Right atrium auricular region (tissue), 2 donors: ENCODE data around the gene MCRIP1. TPM values are rescaled to one million over a fixed set of nuclear protein-coding genes. Genes with fewer than 3 reads are reported as not detected.

Experiments
- DNase-seq: peaks from one replicate; pipeline ENCODE4 v3.0.0-alpha.2; 2019; ENCODE audit warnings: low spot score
- H3K27ac ChIP-seq, 2 donors: fragments of 200-600 bp; sonication (generic); 1 replicate in 1 of 2; 2 replicates in 1 of 2; pipeline ENCODE4 v1.5.1; 2016 to 2019
- H3K27me3 ChIP-seq, 2 donors: fragments of 200-600 bp; sonication (generic); one replicate each; pipeline versions ENCODE4 v1.5.1 to v1.6.0; 2017 to 2019
- H3K36me3 ChIP-seq: fragments of 200-600 bp; sonication (generic); one replicate; pipeline ENCODE4 v1.5.1; 2016
- H3K4me1 ChIP-seq, 2 donors: fragments of 200-600 bp; sonication (generic); one replicate each; pipeline versions ENCODE4 v1.5.1 to v1.6.0; 2017 to 2019
- H3K4me3 ChIP-seq, 2 donors: fragments of 200-600 bp; sonication (generic); 1 replicate in 1 of 2; 2 replicates in 1 of 2; pipeline ENCODE4 v1.5.1; 2017 to 2019; ENCODE audit warnings: mild to moderate bottlenecking in 1 of 2, moderate library complexity in 1 of 2
- H3K9me3 ChIP-seq, 2 donors: fragments of 200-600 bp; sonication (generic); one replicate each; pipeline ENCODE4 v1.5.1; 2019
- CTCF ChIP-seq, 2 donors: fragments of 200-600 bp; sonication (generic); IDR thresholded peaks; one replicate each; pipeline ENCODE4 v1.5.1; 2019; ENCODE audit warnings: antibody characterized with exemption in 2 of 2
- total RNA-seq, 2 donors: library from RNA; depleted of rRNA; stranded (reverse); fragments of >200 nt; gene quantifications; one replicate each; pipeline ENCODE4 v1.1.0, GENCODE V29; 2016

Gene MCRIP1
- total RNA-seq, 2 donors from 2014 or later = 91.3 to 108 TPM

GRCh38 chr17:81867170-81867990 lies 34.3 kb upstream of the MCRIP1 start:
- H3K9me3 ChIP-seq = no peaks in the 10 kb centered on the region
- peaks cover 0 to 60% of the 10 kb centered on the region in 2 donors for H3K4me1 ChIP-seq
- DNase-seq = no peak
- peak overlapping the region; percentile 93 to 95 for H3K27ac ChIP-seq
- H3K27me3 ChIP-seq = no peaks in the 10 kb centered on the region
- H3K4me3 ChIP-seq = no peak overlapping the region
- peaks cover 26% of the 10 kb centered on the region for H3K36me3 ChIP-seq
- TF ChIP-seq CTCF (IDR thresholded peaks at IDR 0.05) = no peak

- peaks cover 0 to 62% of the 10 kb centered on the region in 2 donors for H3K4me1 ChIP-seq
- peaks cover 26% of the 10 kb centered on the region for H3K36me3 ChIP-seq
- no peak overlapping the region for H3K4me3 ChIP-seq
- H3K9me3 ChIP-seq = no peaks in the 10 kb centered on the region
- peak overlapping the region; percentile 93 to 95 for H3K27ac ChIP-seq
- no peak for TF ChIP-seq CTCF (IDR thresholded peaks at IDR 0.05)
- no peaks in the 10 kb centered on the region for H3K27me3 ChIP-seq
- DNase-seq = no peak
These were observed 33.5 kb upstream of the MCRIP1 start for GRCh38 chr17:81866440-81867169.

GRCh38 chr17:81865733-81866439 lies 32.8 kb upstream of the MCRIP1 start:
- Histone ChIP-seq H3K36me3 (peaks cover 26% of the 10 kb centered on the region), H3K27me3 (no peaks in the 10 kb centered on the region), H3K27ac (peak overlapping the region in 1 of 2 donors; percentile 95), H3K4me3 (no peak overlapping the region), H3K4me1 (peaks cover 0 to 65% of the 10 kb centered on the region in 2 donors), H3K9me3 (no peaks in the 10 kb centered on the region)
- no peak for DNase-seq
- TF ChIP-seq CTCF (IDR thresholded peaks at IDR 0.05) = no peak

- DNase-seq = no peak
- no peak overlapping the region for H3K4me3 ChIP-seq
- peaks cover 26% of the 10 kb centered on the region for H3K36me3 ChIP-seq
- TF ChIP-seq CTCF (IDR thresholded peaks at IDR 0.05) = no peak
- H3K4me1 ChIP-seq = peaks cover 0 to 63% of the 10 kb centered on the region in 2 donors
- H3K27ac ChIP-seq = no peak overlapping the region
- H3K9me3 ChIP-seq = no peaks in the 10 kb centered on the region
- no peaks in the 10 kb centered on the region for H3K27me3 ChIP-seq
These were observed 32.3 kb upstream of the MCRIP1 start for GRCh38 chr17:81865358-81865732.

GRCh38 chr17:81863833-81864768 lies 31.0 kb upstream of the MCRIP1 start:
- H3K9me3 ChIP-seq = no peaks in the 10 kb centered on the region
- TF ChIP-seq CTCF (IDR thresholded peaks at IDR 0.05) = no peak
- H3K4me3 ChIP-seq = no peak overlapping the region
- DNase-seq = no peak
- peaks cover 0 to 59% of the 10 kb centered on the region in 2 donors for H3K4me1 ChIP-seq
- peaks cover 16% of the 10 kb centered on the region for H3K36me3 ChIP-seq
- no peak overlapping the region for H3K27ac ChIP-seq
- H3K27me3 ChIP-seq = no peaks in the 10 kb centered on the region
